Fibroblast of villous mesenchyme (primary cell): ENCODE results near the gene GALK2. TPM values are rescaled to one million over a fixed set of nuclear protein-coding genes. Genes with fewer than 3 reads are reported as not detected.
A peak's percentile ranks its signal among the peaks of the same experiment; 100 is the strongest.
"Not testable (repeated sequence)": the region's sequence is repeated elsewhere in the genome, so short reads cannot be mapped to it uniquely, and the experiment has no call there.

Experiments used
- DNase-seq: peaks from one replicate; pipeline ENCODE4 v3.0.0-alpha.2; 2010; ENCODE audit warnings: low read depth
- H3K4me3 ChIP-seq: 2 replicates; pipeline ENCODE4 v1.5.1; 2011; ENCODE audit warnings: low read depth, mild to moderate bottlenecking, low read length
- total RNA-seq: library from RNA; depleted of rRNA; stranded (reverse); fragments of >200 nt; gene quantifications from 2 replicates; pipeline ENCODE4 v1.2.3, GENCODE V29; 2012
- TF ChIP-seq, protein P1 (sequence below): IDR thresholded peaks from 2 replicates; pipeline ENCODE4 v1.5.1; 2012; ENCODE audit warnings: low read depth, mild to moderate bottlenecking, low read length; ENCODE audit not compliant: insufficient read depth

Gene GALK2
- total RNA-seq, 1 donor, result 58.7 TPM

DNA sequence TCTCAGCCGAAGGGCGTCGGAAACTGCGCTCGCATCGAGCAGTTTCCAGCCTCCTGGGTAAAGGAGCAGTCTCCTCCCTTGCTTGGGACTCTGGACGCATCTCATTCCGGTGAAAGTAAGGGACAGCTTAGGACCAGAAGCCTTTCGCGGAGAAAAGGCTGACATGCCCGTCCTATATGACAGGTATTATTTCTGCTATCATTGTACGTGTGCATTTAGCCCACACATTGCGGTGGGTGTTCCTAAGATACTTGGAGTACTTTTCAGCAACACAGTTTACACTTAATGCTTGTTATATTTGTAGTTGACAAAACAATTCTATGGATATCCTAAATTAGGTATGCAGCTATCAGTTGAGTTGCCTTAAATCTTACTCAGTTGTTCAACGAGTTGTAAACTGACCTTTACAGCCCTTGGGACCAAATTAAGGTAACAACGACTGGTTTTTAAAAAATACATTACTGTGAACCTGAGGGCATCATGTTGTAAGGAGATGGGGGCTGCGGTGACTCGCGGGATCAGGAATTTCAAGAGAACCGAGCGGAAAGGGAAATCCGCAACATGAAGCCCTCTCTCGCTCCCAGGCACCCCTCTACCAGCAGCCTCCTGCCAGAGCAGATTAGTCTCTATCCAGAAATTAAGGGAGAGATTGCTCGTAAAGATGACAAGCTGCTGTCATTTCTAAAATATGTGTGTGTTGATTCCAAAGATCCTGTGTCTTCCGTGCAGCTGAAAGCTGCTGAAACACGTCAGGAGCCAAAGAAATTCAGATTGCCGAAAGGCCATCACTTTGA lies 14.0 kb upstream of the GALK2 start:
- peak overlapping the region; percentile 98 for H3K4me3 ChIP-seq
- TF ChIP-seq, protein P1, sequence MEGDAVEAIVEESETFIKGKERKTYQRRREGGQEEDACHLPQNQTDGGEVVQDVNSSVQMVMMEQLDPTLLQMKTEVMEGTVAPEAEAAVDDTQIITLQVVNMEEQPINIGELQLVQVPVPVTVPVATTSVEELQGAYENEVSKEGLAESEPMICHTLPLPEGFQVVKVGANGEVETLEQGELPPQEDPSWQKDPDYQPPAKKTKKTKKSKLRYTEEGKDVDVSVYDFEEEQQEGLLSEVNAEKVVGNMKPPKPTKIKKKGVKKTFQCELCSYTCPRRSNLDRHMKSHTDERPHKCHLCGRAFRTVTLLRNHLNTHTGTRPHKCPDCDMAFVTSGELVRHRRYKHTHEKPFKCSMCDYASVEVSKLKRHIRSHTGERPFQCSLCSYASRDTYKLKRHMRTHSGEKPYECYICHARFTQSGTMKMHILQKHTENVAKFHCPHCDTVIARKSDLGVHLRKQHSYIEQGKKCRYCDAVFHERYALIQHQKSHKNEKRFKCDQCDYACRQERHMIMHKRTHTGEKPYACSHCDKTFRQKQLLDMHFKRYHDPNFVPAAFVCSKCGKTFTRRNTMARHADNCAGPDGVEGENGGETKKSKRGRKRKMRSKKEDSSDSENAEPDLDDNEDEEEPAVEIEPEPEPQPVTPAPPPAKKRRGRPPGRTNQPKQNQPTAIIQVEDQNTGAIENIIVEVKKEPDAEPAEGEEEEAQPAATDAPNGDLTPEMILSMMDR, result no peak
- DNase-seq, result peak; percentile 49

DNA sequence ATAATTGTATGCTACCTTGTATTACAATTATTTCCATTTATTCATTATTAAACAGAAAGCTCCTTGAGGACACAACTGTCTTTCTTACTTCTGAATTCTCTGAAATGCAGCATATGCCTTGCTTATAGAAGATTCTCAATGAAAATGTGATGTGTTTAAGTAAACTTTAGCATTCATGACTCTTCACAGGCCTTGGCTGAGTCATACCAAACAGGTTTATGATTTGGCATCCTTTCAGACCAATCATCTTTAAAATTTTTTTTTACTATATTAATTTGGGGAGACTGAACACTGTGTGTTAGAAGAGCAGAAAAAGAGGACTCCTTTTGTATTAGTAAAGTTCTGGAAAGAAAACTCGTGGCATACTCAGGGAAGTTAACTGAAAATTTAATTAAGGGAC lies 6.4 kb upstream of the GALK2 start:
- H3K4me3 ChIP-seq, result no peak overlapping the region
- TF ChIP-seq, protein P1, result no peak
- DNase-seq, result no peak

DNA sequence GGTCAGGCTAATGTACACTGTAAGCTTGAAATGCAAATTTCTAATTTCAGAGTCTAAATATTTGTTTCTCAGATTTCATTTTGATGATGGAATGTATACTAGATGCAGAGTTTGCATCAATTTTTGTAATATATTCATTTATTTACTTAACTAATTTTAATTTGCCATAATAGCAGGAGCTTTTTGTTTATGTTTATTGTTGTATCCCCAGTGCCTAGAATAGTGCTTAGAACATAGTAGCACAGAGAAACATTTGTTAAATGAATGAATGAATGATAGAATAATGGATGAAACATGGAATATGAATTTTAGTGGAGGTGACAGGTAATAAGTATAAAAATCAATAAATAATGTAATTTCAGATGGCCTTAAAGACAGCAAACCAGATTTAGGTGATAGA lies 5.2 kb upstream of the GALK2 start:
- TF ChIP-seq, protein P1, result no peak
- H3K4me3 ChIP-seq, result no peak overlapping the region
- no peak for DNase-seq

DNA sequence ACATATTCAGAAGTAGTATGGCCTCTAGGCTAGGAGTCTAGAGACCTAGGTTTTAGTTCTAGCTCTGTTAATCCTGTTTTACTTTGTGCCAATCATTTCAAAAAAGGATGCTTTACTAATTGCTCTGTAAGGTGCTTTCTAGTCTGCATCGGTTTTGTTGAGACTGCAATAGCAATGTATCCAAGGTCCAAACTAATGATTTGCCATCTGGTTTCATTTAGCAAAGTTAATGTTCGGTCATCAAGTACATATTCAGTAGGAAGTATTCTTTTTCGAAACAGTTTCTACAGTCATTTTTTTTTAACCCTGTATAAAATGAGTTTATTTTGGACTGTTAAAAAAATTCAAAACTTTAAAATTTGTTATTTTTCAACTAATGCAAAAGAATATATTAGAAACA lies 2.0 kb upstream of the GALK2 start:
- no peak for DNase-seq
- TF ChIP-seq, protein P1, result no peak
- no peak overlapping the region for H3K4me3 ChIP-seq

DNA sequence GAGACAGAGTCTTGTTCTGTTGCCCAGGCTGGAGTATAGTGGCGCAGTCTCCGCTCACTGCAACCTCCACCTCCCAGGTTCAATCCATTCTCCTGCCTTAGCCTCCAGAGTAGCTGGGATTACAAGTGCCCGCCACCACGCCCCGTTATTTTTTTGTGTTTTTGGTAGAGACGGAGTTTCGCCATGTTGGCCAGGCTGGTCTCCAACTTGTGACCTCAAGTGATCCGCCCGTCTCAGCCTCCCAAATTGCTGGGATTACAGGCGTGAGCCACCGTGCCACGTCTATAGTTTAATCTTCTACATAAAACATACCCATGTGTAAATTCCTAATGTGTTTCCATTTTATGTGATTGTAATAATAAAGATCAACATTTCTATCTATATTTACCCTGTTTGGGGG lies 1.7 kb downstream of the GALK2 start:
- TF ChIP-seq, protein P1, result no peak
- DNase-seq, result no peak
- H3K4me3 ChIP-seq, result no peak overlapping the region

DNA sequence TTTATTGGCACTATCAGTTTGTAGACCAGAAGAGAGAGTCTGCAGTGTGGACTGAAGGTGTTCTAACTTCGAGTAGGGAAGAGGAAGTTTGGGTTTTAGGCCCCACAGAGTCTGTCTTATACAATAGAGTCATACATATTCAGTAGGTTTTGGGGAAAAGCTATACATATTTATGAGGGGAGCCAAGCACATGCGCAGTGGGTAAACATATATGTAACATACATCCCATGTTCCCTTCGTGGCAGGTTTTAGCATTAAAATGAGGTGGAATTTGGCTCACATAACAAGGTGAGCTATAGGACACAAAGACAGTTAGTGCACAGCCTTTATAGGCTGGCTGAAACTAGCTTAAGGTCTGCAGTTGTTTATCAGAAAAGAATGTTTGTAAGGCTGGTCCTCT lies 4.9 kb downstream of the GALK2 start:
- TF ChIP-seq, protein P1, result no peak

DNA sequence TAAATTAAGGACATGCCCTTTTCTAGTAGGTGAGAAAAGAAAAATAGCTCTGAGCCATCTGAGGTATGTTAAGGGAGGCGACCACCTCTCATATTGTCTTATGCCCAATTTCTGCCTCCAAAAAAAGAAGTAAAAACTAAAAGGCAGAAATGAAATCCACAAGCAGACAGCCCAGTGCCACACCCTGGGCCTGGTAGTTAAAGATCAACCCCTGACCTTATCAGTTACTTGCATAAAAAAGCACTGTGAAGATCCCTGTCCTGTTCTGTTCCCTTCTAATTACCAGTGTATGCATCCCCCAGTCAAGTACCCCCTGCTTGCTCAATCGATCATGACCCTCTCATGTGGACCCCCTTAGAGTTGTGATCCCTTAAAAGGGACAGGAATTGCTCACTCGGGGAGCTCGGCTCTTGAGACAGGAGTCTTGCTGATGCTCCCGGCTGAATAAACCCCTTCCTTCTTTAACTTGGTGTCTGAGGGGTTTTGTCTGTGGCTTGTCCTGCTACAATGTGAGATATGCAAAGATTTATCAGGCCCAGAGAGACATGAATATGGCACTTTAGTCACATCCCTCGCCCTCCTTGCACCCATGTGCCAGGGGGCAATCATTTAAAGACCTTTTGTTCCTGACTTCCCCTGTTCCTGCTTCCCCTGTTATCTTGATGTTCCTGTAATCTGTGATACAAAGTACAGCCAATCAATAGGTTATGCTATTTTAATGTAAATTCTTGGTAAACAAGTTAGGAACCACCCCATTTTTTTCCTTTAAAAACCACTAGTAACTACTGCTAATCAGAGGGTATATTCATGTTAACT lies 5.7 kb downstream of the GALK2 start:
- not testable (repeated sequence) for DNase-seq, H3K4me3 ChIP-seq

More for the DNA sequence above, 4.9 kb downstream of the GALK2 start:
- DNase-seq, result no peak
- H3K4me3 ChIP-seq, result no peak overlapping the region
